GM13977 (cell line): ENCODE data around the gene OR13J1.
A peak's percentile ranks its signal among the peaks of the same experiment; 100 is the strongest.

Experiments
- DNase-seq: peaks from one replicate; pipeline ENCODE4 v3.0.0; 2012; ENCODE audit warnings: low spot score
- CTCF ChIP-seq: IDR thresholded peaks from 2 replicates; pipeline ENCODE4 v1.5.1; 2012; ENCODE audit warnings: mild to moderate bottlenecking, control low read depth; ENCODE audit not compliant: insufficient read depth; ENCODE audit errors: extremely low read depth, missing control alignments
- in situ Hi-C: fragments of 300-500 bp; cut with MboI; formaldehyde crosslinking; loops from one replicate; pipeline ENCODE4 v1.12.0; 2022; ENCODE audit warnings: low sequenced_read_pairs, low pct_unique_long_range_greater_than_20kb, mixed read lengths, inconsistent platforms; ENCODE audit not compliant: unreplicated experiment

OR13J1 gene

GRCh38 chr9:35912791-35913400 lies 42.7 kb upstream of the OR13J1 start:
- no peak for TF ChIP-seq CTCF

GRCh38 chr9:35911690-35912089 lies 41.5 kb upstream of the OR13J1 start:
- in situ Hi-C loops, result no loop called here
- no peak for DNase-seq

More at GRCh38 chr9:35912791-35913400, 42.7 kb upstream of the OR13J1 start:
- no peak for DNase-seq
- in situ Hi-C loops, result no loop called here

GRCh38 chr9:35910613-35911359 lies 40.6 kb upstream of the OR13J1 start:
- DNase-seq, result peak; percentile 58
- TF ChIP-seq CTCF, result peak; percentile 42
- in situ Hi-C loops, result no loop called here

More at GRCh38 chr9:35911690-35912089, 41.5 kb upstream of the OR13J1 start:
- no peak for TF ChIP-seq CTCF

GRCh38 chr9:35909687-35910612 lies 39.7 kb upstream of the OR13J1 start:
- TF ChIP-seq CTCF, result no peak
- in situ Hi-C loops, result no loop called here
- DNase-seq, result no peak

GRCh38 chr9:35909274-35909673 lies 39.1 kb upstream of the OR13J1 start, which contains the start of gene SPAAR:
Gene SPAAR, plus strand, starts transcription at chr9:35909490. Its CDS starts 974 bp downstream, at chr9:35910464.
- no peak for TF ChIP-seq CTCF
- DNase-seq, result no peak
- in situ Hi-C loops, result no loop called here

GRCh38 chr9:35908504-35909125 lies 38.4 kb upstream of the OR13J1 start:
- TF ChIP-seq CTCF, result no peak
- in situ Hi-C loops, result no loop called here
- DNase-seq, result no peak
